ENCODE measurements around the gene EMC10.

DNA sequence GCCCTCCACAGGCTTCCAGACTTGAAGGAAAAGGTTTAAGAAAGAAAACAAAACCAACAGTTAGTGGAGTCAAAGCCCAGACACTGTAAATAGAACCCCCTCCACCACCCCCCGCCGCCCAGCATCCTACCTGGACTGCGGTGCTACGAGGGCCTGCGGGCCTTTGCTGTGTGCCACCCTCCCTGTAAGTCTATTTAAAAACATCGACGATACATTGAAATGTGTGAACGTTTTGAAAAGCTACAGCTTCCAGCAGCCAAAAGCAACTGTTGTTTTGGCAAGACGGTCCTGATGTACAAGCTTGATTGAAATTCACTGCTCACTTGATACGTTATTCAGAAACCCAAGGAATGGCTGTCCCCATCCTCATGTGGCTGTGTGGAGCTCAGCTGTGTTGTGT lies 6.6 kb downstream of the EMC10 start:
- TF ChIP-seq, protein P1, sequence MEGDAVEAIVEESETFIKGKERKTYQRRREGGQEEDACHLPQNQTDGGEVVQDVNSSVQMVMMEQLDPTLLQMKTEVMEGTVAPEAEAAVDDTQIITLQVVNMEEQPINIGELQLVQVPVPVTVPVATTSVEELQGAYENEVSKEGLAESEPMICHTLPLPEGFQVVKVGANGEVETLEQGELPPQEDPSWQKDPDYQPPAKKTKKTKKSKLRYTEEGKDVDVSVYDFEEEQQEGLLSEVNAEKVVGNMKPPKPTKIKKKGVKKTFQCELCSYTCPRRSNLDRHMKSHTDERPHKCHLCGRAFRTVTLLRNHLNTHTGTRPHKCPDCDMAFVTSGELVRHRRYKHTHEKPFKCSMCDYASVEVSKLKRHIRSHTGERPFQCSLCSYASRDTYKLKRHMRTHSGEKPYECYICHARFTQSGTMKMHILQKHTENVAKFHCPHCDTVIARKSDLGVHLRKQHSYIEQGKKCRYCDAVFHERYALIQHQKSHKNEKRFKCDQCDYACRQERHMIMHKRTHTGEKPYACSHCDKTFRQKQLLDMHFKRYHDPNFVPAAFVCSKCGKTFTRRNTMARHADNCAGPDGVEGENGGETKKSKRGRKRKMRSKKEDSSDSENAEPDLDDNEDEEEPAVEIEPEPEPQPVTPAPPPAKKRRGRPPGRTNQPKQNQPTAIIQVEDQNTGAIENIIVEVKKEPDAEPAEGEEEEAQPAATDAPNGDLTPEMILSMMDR (IDR thresholded peaks at IDR 0.05), result no peak
- TF ChIP-seq POLR2A (IDR thresholded peaks at IDR 0.05), result no peak

Data from thyroid gland (tissue), 4 donors.